Gastrocnemius medialis (tissue), 4 donors: ENCODE results near the gene ALG12. TPM values are rescaled to one million over a fixed set of nuclear protein-coding genes. Genes with fewer than 3 reads are reported as not detected.

Experiments
- ATAC-seq, 2 donors: fragments of 150-250 bp; one replicate each; pipeline ENCODE4 v1.9.1; 2016
- DNase-seq, 2 donors: peaks; one replicate each; pipeline ENCODE4 v3.0.0-alpha.2; 2019
- H3K27ac ChIP-seq, 4 donors: fragments of 200-600 bp; sonication (generic); 1 replicate in 1 of 4; 2 replicates in 3 of 4; pipeline ENCODE4 v1.5.1; 2016 to 2018; ENCODE audit warnings: mild to moderate bottlenecking in 2 of 4, moderate library complexity in 1 of 4
- H3K27me3 ChIP-seq, 3 donors: fragments of 200-600 bp; sonication (generic) in 2 of 3; 1 replicate in 1 of 3; 2 replicates in 2 of 3; pipeline versions ENCODE4 v1.5.1 to v1.6.0; 2016 to 2019; ENCODE audit warnings: mild to moderate bottlenecking in 1 of 3, moderate library complexity in 1 of 3
- H3K36me3 ChIP-seq, 2 donors: fragments of 200-600 bp; sonication (generic) in 1 of 2; one replicate each; pipeline ENCODE4 v1.5.1; 2017 to 2018
- H3K4me1 ChIP-seq, 2 donors: fragments of 200-600 bp; sonication (generic) in 1 of 2; one replicate each; pipeline ENCODE4 v1.5.1; 2016 to 2017; ENCODE audit warnings: mild to moderate bottlenecking in 2 of 2
- H3K4me3 ChIP-seq, 4 donors: fragments of 200-600 bp; sonication (generic) in 3 of 4; 1 replicate in 1 of 4; 2 replicates in 3 of 4; pipeline ENCODE4 v1.5.1; 2016 to 2019; ENCODE audit warnings: mild to moderate bottlenecking in 2 of 4
- H3K9me3 ChIP-seq, 3 donors: fragments of 200-600 bp; sonication (generic) in 2 of 3; 1 replicate in 1 of 3; 2 replicates in 2 of 3; pipeline ENCODE4 v1.5.1; 2016 to 2019
- POLR2A ChIP-seq, 2 donors: fragments of 450-650 bp; IDR thresholded peaks; one replicate each; pipeline ENCODE4 v1.6.1; 2017; ENCODE audit warnings: antibody characterized with exemption in 2 of 2, mild to moderate bottlenecking in 2 of 2, moderate library complexity in 2 of 2
- in situ Hi-C, 4 donors: fragments of 200-750 bp; cut with MboI; loops; one replicate each; pipeline versions ENCODE4 v1.15.0 to v1.8.0; 2017; ENCODE audit warnings: low sequenced_read_pairs in 4 of 4
- intact Hi-C: fragments of 100-400 bp; cut with DNase I; formaldehyde crosslinking; loops from one replicate; pipeline ENCODE4 v1.15.1; 2023; ENCODE audit warnings: low total_unique reads
- total RNA-seq, 4 donors: library from RNA; depleted of rRNA; stranded (reverse); fragments of >200 nt; gene quantifications; one replicate each; pipeline versions ENCODE4 v1.1.0 to v1.2.3, GENCODE V29; 2016
- TF ChIP-seq, protein P1 (sequence below), 5 experiments: fragments of 450-650 bp in 3 of 5; fragments of 200-600 bp in 2 of 5; sonication (generic) in 2 of 5; IDR thresholded peaks in 4 of 5; conservative IDR thresholded peaks in 1 of 5; 1 replicate in 4 of 5; 2 replicates in 1 of 5; pipeline ENCODE4 v1.5.1; 2016 to 2019; ENCODE audit warnings: antibody characterized with exemption in 5 of 5, mild to moderate bottlenecking in 3 of 5, moderate library complexity in 3 of 5

ALG12 gene
- total RNA-seq, 4 donors from 2014 or later: 6.4 to 9.6 (median 8.2) TPM

DNA sequence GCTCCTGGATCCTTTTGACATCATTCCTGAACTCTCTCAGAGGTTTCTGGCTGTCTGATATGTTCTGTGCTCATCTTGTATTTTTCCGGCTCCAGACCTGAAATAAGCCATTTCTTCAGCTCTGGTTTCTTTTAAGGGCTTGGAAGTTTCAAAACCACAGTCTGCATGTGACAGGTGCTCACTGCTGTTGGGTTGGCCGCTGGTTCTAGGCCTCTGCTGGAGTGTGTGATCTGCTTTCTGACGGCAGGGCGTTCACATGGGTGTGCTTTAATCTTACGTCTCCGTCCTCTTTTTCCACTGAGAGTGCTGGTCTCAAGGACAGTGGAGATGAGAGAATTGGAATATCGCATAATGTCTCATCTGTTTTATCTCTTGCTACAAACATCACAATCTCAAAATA lies 54.3 kb downstream of the ALG12 start:
- in situ Hi-C loops: no loop called here
- no peak for ATAC-seq

GRCh38 chr22:49862496-49862776 lies 55.8 kb downstream of the ALG12 start:
- no peak overlapping the region for H3K27ac ChIP-seq
- DNase-seq: no peak
- H3K27me3 ChIP-seq: no peaks in the 10 kb centered on the region
- H3K9me3 ChIP-seq: peaks cover 0 to 23% (median 5%) of the 10 kb centered on the region in 3 donors
- no peak for ATAC-seq
- intact Hi-C loops: no loop called here
- no peaks in the 10 kb centered on the region for H3K4me1 ChIP-seq
- in situ Hi-C loops: no loop called here
- no peak for TF ChIP-seq POLR2A (IDR thresholded peaks at IDR 0.05)
- TF ChIP-seq, protein P1, sequence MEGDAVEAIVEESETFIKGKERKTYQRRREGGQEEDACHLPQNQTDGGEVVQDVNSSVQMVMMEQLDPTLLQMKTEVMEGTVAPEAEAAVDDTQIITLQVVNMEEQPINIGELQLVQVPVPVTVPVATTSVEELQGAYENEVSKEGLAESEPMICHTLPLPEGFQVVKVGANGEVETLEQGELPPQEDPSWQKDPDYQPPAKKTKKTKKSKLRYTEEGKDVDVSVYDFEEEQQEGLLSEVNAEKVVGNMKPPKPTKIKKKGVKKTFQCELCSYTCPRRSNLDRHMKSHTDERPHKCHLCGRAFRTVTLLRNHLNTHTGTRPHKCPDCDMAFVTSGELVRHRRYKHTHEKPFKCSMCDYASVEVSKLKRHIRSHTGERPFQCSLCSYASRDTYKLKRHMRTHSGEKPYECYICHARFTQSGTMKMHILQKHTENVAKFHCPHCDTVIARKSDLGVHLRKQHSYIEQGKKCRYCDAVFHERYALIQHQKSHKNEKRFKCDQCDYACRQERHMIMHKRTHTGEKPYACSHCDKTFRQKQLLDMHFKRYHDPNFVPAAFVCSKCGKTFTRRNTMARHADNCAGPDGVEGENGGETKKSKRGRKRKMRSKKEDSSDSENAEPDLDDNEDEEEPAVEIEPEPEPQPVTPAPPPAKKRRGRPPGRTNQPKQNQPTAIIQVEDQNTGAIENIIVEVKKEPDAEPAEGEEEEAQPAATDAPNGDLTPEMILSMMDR (IDR thresholded peaks at IDR 0.05 in 4 of 5, conservative IDR thresholded peaks at IDR 0.05 in 1 of 5): no peak
- H3K4me3 ChIP-seq: no peak overlapping the region
- peaks cover 0 to 5% of the 10 kb centered on the region in 2 donors for H3K36me3 ChIP-seq

More for the DNA sequence above, 54.3 kb downstream of the ALG12 start:
- H3K4me3 ChIP-seq: no peak overlapping the region
- H3K4me1 ChIP-seq: no peaks in the 10 kb centered on the region
- TF ChIP-seq, protein P1 (IDR thresholded peaks at IDR 0.05 in 4 of 5, conservative IDR thresholded peaks at IDR 0.05 in 1 of 5): no peak
- no peak for TF ChIP-seq POLR2A (IDR thresholded peaks at IDR 0.05)
- intact Hi-C loops: no loop called here
- H3K27me3 ChIP-seq: no peaks in the 10 kb centered on the region
- H3K36me3 ChIP-seq: peaks cover 0 to 5% of the 10 kb centered on the region in 2 donors
- no peak overlapping the region for H3K27ac ChIP-seq
- DNase-seq: no peak
- peaks cover 0 to 23% (median 5%) of the 10 kb centered on the region in 3 donors for H3K9me3 ChIP-seq

DNA sequence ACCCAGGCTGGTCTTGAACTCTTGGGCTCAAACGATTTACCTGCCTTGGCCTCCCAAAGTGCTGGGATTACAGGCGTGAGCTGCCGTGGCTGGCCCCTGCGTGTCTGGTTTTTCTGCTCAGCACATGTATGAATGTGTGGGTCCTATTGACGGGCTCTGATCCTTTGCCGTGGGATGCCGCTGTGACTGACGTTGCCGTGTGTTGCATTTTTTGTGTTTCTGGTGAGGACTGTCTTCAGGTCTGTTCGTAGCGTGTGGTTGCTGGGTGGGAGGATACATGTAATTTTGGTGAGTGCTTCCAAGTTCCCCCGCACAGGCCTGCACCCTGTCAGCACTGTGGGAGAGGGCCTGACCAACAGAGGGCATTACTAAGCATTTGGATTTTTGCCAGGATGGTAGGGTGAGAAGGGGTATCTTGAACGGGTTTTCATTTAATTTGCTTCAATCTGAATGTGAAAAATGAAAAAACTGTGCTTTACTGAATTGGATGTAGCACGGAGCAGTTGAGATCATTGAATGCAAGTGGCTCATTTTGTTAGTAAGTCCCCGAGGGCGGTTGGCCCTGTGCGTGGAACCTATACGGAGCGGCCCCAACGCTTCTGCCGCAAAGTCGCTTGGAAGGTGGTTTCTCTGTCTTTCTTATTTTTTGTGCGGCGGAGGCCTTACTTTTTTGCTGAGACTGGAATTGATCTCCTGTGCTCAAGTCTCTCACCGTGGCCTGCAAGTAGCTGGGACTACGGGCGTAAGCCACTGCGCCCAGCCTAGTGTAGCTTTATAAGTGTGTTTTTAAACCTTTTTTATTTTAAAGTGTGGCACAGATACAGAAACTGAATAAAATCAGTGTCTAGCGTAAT lies 56.4 kb downstream of the ALG12 start:
- Histone ChIP-seq H3K27ac (no peak overlapping the region), H3K4me3 (no peak overlapping the region), H3K9me3 (peaks cover 0 to 18% (median 5%) of the 10 kb centered on the region in 3 donors), H3K27me3 (no peaks in the 10 kb centered on the region), H3K36me3 (peaks cover 0 to 5% of the 10 kb centered on the region in 2 donors), H3K4me1 (no peaks in the 10 kb centered on the region)
- DNase-seq: no peak
- intact Hi-C loops (no loop called here), in situ Hi-C loops (no loop called here)
- no peak for ATAC-seq
- no peak for TF ChIP-seq POLR2A (IDR thresholded peaks at IDR 0.05)
- TF ChIP-seq, protein P1 (IDR thresholded peaks at IDR 0.05 in 4 of 5, conservative IDR thresholded peaks at IDR 0.05 in 1 of 5): no peak

GRCh38 chr22:49858827-49859226 lies 59.4 kb downstream of the ALG12 start:
- no peak for DNase-seq
- no peak for ATAC-seq
- Histone ChIP-seq H3K36me3 (no peaks in the 10 kb centered on the region), H3K27ac (no peak overlapping the region), H3K27me3 (no peaks in the 10 kb centered on the region), H3K9me3 (no peaks in the 10 kb centered on the region), H3K4me1 (peaks cover 12 to 16% of the 10 kb centered on the region in 2 donors), H3K4me3 (no peak overlapping the region)
- intact Hi-C loops (loop anchor here (10.0 kb wide), 1 partner anchor 646 kb away; the partner anchor contains the start of genes LMF2 and NCAPH2), in situ Hi-C loops (loop anchor here in 1 of 4 donors (10.0 kb wide), 1 partner anchor 56 kb away; the partner anchor contains the start of genes ALG12 and CRELD2)
- no peak for TF ChIP-seq POLR2A (IDR thresholded peaks at IDR 0.05)
- TF ChIP-seq, protein P1 (IDR thresholded peaks at IDR 0.05 in 4 of 5, conservative IDR thresholded peaks at IDR 0.05 in 1 of 5): no peak
